ENCODE measurements around the gene DRD2. TPM values are rescaled to one million over a fixed set of nuclear protein-coding genes. Genes with fewer than 3 reads are reported as not detected.

DRD2 gene
- polyA plus RNA-seq, 3 donors: 0.22 to 0.48 (median 0.42) TPM

DNA sequence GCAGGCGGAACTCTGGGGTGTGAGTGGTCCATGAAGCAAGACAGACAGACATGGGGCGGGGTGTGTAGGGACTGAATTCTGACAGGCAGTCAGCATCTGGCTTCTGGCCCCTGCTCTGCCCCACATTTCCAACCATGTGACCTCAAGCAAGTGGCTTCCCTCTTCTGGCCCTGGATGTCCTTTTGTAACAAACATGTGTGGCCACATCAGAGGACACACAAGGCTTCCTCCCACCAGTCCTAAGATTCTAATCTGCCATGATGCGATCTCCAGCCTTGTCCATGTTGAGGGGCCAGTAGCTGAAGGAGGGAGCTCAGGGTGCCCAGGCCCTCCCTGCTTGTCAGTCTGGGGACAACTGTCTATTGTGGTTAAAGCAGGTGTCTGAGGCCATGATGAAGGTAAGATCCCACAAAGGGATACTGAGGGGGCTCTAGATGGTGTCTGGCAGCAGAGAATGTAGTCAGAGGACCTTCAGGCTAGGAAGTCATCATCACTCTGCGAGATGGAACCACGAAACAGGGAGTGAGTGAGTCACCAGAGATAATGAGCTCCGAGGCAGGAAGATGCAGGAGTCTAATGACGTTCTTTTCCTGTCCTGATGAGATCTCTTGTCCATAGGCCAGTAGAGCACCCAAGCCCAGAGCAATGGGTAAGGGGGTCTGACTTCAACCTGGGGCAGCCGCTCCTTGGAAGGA lies 27.4 kb downstream of the DRD2 start:
- no peak for DNase-seq (ENCODE audit: low read depth in 3 of 3, low spot score in 2 of 3)

GRCh38 chr11:113446938-113447337 lies 28.3 kb downstream of the DRD2 start:
- no peak for DNase-seq (ENCODE audit: low read depth in 3 of 3, low spot score in 2 of 3)

GRCh38 chr11:113446112-113446511 lies 29.1 kb downstream of the DRD2 start:
- no peak for DNase-seq (ENCODE audit: low read depth in 3 of 3, low spot score in 2 of 3)

DNA sequence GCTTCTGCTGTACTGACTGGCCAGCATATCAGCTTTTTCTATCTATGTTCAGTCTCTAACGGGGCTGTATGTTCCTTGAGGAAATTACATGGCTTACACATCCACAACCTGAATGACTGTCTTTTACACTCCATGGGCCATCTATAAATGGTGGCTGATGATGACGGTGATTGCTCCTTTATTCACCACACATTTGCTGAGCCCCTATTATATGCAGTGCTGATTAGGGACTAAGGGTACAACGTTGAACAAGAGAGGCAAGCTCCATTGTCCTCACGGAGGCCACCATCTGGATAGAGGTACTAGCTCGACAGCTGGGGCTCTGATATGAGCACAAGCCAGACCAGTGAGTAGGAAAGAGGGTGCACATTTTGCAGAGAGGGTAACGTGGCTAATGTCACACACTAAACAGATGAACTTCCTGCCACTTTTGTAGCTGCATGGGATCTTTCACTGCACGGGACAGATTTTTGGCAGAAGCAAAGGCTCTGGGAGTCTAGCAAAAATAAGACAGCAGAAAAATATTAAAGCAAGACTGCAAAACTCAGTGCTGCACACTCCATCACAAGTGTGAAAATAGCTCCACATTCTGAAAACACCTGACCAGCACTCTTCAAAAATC lies 30.6 kb downstream of the DRD2 start:
- DNase-seq (ENCODE audit: low read depth in 3 of 3, low spot score in 2 of 3): no peak

DNA sequence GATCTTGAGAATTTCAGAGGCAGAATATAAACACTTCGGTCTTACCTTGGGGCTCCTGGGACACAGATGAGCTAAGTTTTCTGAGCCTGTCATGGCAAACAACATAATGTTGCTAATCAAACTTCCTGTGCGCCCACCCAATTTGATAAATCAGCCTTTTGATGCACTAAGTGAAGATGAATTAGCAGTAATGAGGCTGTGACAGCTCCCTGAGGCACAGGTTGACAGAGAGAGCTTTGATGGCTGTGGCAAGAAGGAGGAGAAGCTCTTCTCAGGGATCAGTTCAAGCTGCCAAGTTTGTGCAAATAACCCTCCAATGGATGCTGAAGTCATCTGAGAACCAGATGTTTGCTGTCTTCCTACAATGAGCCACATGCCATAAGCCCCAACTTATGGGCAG lies 34.4 kb downstream of the DRD2 start:
- no peak for DNase-seq (ENCODE audit: low read depth in 3 of 3, low spot score in 2 of 3)

DNA sequence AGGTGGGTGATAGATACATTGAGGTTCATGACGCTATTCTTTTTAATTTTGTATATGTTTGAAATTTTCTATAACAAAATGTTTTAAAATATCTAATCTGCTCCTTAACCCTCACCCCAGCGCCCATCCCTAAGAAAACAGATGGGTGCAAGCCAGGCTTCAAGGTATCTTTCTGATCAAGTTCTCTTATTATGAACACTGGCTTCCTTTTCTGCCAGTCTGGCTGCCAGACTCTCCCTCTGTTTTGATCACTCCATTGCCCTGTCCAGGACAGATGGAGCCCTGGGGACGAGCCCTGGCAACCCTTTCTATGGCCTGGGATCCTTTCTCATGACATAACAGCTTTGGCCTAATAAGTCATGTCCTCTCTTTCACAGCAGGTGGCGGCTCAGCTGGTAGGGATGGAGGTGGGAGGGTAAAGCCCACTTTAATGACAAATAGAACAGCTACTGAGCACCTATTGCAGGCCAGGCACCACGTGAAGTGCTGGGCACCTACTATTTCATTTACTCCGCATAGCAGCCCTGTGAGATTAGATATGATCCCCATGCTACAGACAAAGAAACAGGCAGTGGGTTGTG lies 38.4 kb downstream of the DRD2 start:
- no peak for DNase-seq (ENCODE audit: low read depth in 3 of 3, low spot score in 2 of 3)

- DNase-seq (ENCODE audit: low read depth in 3 of 3, low spot score in 2 of 3): no peak
Measured at GRCh38 chr11:113435190-113435968, 39.8 kb downstream of the DRD2 start.

DNA sequence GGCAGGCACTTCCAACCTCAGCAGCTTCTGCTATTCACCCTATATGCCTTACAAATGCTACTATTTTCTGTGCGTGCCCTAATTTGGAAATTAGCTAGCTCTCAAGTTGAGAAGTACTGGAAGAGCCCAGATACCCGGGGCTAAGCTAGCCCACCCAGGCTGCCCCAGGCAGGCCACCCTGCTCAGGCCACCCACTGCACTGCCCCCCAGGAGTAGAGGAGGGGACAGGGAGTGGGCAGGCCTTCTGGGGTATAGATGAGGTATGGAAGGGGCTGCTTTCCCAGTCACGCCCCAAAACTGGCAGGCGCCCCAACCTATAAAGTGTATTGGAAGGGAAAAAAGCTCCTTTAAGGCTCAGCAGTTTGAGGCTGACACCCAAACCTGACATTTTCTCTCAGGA lies 43.5 kb downstream of the DRD2 start:
- no peak for DNase-seq (ENCODE audit: low read depth in 3 of 3, low spot score in 2 of 3)

DNA sequence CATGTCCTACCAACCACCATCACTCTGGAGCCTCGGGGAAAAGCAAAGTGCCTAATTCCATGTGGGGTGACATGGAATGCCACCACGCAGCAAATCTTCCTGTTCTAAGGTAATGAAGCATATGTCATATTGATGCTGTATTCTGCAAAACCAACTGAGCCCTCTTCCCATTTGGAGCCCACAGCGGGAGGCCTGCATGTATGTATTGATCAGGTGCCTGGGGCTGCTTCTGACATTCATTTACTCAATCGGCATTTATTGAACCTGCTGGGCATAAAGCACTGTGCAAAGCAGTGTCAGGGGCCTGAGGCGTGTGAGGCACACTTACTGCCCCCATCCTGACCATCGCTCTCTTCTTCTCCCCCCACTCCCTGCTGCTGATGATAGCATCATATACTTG lies 48.5 kb downstream of the DRD2 start:
- no peak for DNase-seq (ENCODE audit: low read depth in 3 of 3, low spot score in 2 of 3)

DNA sequence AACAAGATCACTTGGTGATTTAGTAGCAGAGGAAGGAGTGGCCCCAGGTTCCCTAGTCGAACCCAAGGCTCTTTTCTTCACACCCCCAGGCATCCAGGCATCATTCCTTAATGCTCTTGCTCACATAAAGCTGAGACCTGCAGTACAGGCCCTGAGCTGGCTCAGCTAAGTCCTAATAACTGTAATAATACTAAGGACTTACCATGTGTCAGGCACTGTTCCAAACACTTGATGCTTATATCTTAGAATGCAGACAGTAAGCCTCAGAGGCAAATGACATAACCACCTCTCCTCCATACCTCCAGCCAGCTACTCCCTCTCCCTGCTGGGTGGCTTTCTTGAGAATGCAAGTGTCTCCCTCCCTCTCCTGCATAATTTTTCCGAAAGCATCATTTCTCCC lies 54.4 kb downstream of the DRD2 start:
- DNase-seq (ENCODE audit: low read depth in 3 of 3, low spot score in 2 of 3): no peak

DNA sequence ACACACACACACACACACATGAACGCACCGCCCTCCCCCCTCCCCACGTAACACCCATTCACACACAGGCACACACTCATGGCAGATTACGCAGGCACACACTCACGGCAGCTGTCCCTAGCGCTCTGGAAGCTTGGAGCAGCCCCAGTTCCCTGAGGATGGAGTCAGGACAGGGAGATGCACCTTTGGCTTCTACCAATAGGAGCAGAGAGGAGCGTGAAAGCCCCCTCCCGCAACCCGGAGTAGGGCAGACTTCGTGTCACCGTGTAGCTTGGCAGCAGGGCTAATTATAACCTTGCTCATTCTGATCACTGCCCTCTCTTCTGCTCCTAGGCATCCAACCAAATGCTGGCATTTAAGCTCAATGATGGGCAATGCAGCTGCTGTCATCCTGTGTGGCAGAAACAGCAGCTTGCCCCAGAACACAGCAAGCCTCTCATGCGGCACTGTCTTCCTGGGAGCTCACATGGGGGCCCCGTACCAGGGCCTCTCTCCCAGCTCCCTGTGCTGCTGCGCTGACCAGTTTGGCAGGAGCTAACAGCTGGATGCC lies 55.7 kb downstream of the DRD2 start:
- DNase-seq (ENCODE audit: low read depth in 3 of 3, low spot score in 2 of 3): no peak

GRCh38 chr11:113417428-113417827 lies 57.8 kb downstream of the DRD2 start:
- DNase-seq (ENCODE audit: low read depth in 3 of 3, low spot score in 2 of 3): no peak

- DNase-seq (ENCODE audit: low read depth in 3 of 3, low spot score in 2 of 3): no peak
Measured at GRCh38 chr11:113415343-113415742, 59.9 kb downstream of the DRD2 start.

DNA sequence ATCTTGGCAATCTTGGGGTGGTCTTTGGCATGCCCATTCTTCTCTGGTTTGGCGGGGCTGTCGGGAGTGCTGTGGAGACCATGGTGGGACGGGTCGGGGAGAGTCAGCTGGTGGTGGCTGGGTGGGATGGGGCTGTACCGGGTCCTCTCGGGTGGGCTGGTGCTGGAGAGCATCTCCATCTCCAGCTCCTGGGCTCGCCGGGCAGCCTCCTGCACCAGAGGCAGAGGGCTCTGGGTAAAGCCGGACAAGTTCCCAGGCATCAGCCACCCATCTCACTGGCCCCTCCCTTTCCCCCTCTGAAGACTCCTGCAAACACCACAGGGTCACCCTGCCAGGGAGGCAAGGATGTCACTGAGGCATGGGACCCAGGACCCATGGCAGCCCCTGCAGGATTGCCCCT lies 62.5 kb downstream of the DRD2 start:
- DNase-seq (ENCODE audit: low read depth in 3 of 3, low spot score in 2 of 3): no peak

GRCh38 chr11:113411536-113411935 lies 63.7 kb downstream of the DRD2 start:
- no peak for DNase-seq (ENCODE audit: low read depth in 3 of 3, low spot score in 2 of 3)

DNA sequence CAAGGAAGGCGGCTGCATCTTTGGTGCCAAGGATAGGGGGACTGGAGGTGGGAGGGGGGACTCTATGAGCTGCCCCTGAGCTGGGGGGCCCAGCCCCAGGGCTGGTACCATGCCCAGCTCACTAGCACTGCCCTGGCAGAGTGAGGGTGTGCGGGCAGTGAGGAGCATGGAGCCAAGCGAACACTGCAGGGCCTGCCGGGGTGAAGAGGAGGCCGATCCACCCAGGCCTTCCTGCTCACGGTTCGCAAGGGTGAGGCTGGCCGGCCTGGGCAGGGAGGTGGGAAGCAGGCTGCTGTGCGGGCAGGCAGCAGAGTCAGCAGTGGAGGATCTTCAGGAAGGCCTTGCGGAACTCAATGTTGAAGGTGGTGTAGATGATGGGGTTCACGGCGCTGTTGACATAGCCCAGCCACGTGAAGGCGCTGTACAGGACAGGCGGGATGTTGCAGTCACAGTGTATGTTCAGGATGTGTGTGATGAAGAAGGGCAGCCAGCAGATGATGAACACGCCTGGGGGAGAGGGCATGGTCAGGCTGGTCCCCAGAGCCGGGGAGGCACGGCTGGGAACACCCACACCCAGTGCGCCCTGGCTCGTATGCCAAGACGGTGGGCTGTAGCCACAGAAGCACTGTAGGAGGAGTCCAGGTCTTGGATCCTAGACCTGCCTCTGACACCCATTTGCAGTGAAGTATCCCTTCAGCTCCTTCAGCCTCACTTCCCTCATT lies 64.6 kb downstream of the DRD2 start:
- no peak for DNase-seq (ENCODE audit: low read depth in 3 of 3, low spot score in 2 of 3)

- DNase-seq (ENCODE audit: low read depth in 3 of 3, low spot score in 2 of 3): no peak
Measured at GRCh38 chr11:113409526-113409925, 65.7 kb downstream of the DRD2 start.

DNA sequence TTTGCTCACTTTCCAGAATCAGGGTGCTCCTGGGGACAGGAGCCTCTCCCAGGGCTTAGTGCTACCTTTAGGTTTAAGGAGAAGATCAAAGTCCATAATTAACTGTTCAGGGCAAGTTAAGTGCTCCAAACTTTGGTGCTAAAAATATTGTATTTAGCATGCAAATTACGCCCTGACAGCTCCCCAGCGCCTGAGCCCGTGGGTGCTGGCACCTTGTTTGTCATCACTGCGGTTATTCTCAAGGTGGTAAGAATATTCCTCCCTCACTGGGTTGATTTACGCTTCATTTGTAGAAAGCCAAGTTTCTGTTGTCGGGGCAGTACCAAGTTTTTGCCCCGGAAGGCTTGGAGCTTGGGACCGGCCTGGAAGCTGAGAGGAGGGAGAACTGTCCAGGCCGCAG lies 66.3 kb downstream of the DRD2 start:
- DNase-seq (ENCODE audit: low read depth in 3 of 3, low spot score in 2 of 3): no peak

DNA sequence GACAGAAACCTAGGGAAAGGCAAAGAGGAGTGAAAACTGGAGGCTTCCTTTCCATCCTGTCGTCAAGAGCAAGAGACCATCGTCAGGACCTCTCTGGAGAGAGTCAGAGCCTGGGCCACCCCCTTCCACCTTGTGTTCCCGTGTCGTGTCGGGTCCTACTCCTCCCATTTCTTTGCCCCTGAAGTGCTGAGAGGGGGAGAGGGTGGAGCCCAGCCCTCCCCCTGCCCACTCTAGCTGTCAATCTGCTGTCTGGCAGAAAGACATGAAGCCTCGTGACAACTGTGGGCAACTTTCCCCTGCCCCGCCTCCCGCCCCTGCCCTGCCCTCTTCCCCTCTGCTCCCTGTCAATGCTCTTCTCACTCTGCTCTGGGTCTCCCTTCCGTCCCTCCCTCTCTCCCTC lies 67.0 kb downstream of the DRD2 start:
- DNase-seq (ENCODE audit: low read depth in 3 of 3, low spot score in 2 of 3): no peak

DNA sequence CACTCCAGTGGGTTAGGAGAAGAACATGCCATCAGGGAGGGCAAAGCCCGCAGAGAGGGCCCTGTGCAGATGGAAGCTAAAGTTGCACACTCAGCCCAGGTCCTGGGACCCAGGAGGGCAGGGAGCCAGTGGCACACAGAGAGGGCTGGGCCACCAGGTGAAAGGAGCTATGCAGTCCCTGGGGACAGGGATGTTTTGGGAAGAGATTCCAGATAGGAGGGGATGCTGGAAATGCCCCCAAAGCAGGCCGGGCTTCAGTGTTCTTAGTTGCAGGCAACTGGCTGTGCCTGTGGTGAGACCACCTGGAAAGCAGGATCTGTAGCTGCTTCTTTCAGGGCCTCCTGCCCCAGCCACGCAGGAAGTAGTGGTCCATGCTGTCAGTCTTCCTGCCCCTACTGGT lies 68.0 kb downstream of the DRD2 start:
- no peak for DNase-seq (ENCODE audit: low read depth in 3 of 3, low spot score in 2 of 3)
